ELR (cell line): ENCODE results near the gene SERINC1.

Experiments used
- DNase-seq: peaks from one replicate; pipeline ENCODE4 v3.0.0-alpha.2; 2015; ENCODE audit warnings: low read depth

SERINC1 gene

DNA sequence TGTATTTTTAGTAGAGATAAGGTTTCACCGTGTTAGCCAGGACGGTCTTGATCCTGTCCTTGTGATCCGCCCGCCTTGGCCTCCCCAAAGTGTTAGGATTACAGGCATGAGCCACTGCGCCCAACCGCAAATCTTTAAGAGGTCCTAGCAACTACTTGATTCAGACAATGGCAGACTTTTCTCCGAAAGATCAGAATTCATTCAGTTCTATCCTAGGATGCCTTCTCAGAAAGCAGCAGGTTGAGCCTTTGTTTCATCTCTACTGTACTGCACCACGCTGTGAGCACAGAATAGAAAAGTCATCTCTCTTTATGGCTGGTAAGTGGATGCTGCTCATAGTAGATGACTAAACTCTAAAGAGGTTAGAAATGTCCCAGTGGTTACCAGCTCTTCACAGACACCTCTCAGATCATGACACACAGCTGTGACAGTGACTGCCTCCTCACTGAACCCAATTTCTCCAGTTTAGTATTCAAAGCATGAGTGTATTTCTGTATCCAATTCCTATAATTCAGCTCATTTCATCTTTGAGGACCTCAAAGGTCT lies 78.2 kb downstream of the SERINC1 start:
- DNase-seq = no peak
